GM19324 (cell line): ENCODE results near the gene LSM6.

Experiments
- ATAC-seq: cut with Tn5 transposase; IDR thresholded peaks from one replicate; pipeline ENCODE4 v1.9.1; 2021; ENCODE audit warnings: mild to moderate bottlenecking, moderate library complexity; ENCODE audit not compliant: unreplicated experiment, low FRiP score

LSM6 gene

GRCh38 chr4:146183209-146183608 lies 7.7 kb downstream of the LSM6 start:
- no peak for ATAC-seq

- ATAC-seq = no peak
These were observed 10.5 kb downstream of the LSM6 start for GRCh38 chr4:146186041-146186440.

GRCh38 chr4:146186596-146186995 lies 11.1 kb downstream of the LSM6 start:
- ATAC-seq = no peak

- no peak for ATAC-seq
These were observed 14.9 kb downstream of the LSM6 start for GRCh38 chr4:146190456-146190855.

- no peak for ATAC-seq
These were observed 16.4 kb downstream of the LSM6 start for GRCh38 chr4:146191766-146192458.

- no peak for ATAC-seq
These were observed 18.1 kb downstream of the LSM6 start for GRCh38 chr4:146193628-146194027.

- ATAC-seq = no peak
These were observed 18.7 kb downstream of the LSM6 start for GRCh38 chr4:146194212-146194611.

- no peak for ATAC-seq
These were observed 27.1 kb downstream of the LSM6 start for GRCh38 chr4:146202665-146203064.

GRCh38 chr4:146207410-146207809 lies 31.9 kb downstream of the LSM6 start:
- no peak for ATAC-seq

- ATAC-seq = no peak
These were observed 35.4 kb downstream of the LSM6 start for GRCh38 chr4:146210890-146211289.

- ATAC-seq = no peak
These were observed 35.9 kb downstream of the LSM6 start for GRCh38 chr4:146211440-146211839.

- no peak for ATAC-seq
These were observed 37.3 kb downstream of the LSM6 start for GRCh38 chr4:146212781-146213180.

- no peak for ATAC-seq
These were observed 38.7 kb downstream of the LSM6 start, which contains the start of gene REELD1 for GRCh38 chr4:146214238-146214637. Gene REELD1, plus strand, starts transcription at chr4:146214538. Its CDS starts 2,415 bp downstream, at chr4:146216953.

- no peak for ATAC-seq
These were observed 46.8 kb downstream of the LSM6 start for GRCh38 chr4:146222313-146222712.

- no peak for ATAC-seq
These were observed 48.9 kb downstream of the LSM6 start for GRCh38 chr4:146224326-146224966.

GRCh38 chr4:146229406-146229805 lies 53.9 kb downstream of the LSM6 start:
- ATAC-seq = no peak

GRCh38 chr4:146232131-146232722 lies 56.7 kb downstream of the LSM6 start:
- ATAC-seq = no peak

GRCh38 chr4:146235654-146236177 lies 60.2 kb downstream of the LSM6 start:
- ATAC-seq = no peak

GRCh38 chr4:146236216-146236615 lies 60.7 kb downstream of the LSM6 start:
- no peak for ATAC-seq

GRCh38 chr4:146237092-146237491 lies 61.6 kb downstream of the LSM6 start:
- ATAC-seq = no peak

- ATAC-seq = no peak
These were observed 62.6 kb downstream of the LSM6 start for GRCh38 chr4:146238107-146238506.
